GM10248 (cell line): ENCODE results near the gene DDX39A.
A peak's percentile ranks its signal among the peaks of the same experiment; 100 is the strongest.

ENCODE experiments used
- CTCF ChIA-PET: fragments of 300-600 bp; sonication (Branson Sonifier 250); formaldehyde crosslinking; extraction: SDS; loops from one replicate; lab custom pipeline; 2021; ENCODE audit warnings: antibody characterized with exemption; lab: Yijun Ruan, JAX
- POLR2A ChIA-PET: fragments of 350-650 bp; sonication (Branson Sonifier 250); formaldehyde crosslinking; extraction: SDS; loops from one replicate; lab custom pipeline; 2020; ENCODE audit warnings: antibody characterized with exemption; lab: Yijun Ruan, JAX
- DNase-seq: peaks from one replicate; pipeline ENCODE4 v3.0.0; 2012; ENCODE audit errors: extremely low spot score
- TF ChIP-seq, protein P1 (sequence below): IDR thresholded peaks from 2 replicates; pipeline ENCODE4 v1.5.1; 2012; ENCODE audit warnings: mild to moderate bottlenecking, low read depth; ENCODE audit errors: extremely low read depth, missing control alignments, control extremely low read depth

The DDX39A gene

DNA sequence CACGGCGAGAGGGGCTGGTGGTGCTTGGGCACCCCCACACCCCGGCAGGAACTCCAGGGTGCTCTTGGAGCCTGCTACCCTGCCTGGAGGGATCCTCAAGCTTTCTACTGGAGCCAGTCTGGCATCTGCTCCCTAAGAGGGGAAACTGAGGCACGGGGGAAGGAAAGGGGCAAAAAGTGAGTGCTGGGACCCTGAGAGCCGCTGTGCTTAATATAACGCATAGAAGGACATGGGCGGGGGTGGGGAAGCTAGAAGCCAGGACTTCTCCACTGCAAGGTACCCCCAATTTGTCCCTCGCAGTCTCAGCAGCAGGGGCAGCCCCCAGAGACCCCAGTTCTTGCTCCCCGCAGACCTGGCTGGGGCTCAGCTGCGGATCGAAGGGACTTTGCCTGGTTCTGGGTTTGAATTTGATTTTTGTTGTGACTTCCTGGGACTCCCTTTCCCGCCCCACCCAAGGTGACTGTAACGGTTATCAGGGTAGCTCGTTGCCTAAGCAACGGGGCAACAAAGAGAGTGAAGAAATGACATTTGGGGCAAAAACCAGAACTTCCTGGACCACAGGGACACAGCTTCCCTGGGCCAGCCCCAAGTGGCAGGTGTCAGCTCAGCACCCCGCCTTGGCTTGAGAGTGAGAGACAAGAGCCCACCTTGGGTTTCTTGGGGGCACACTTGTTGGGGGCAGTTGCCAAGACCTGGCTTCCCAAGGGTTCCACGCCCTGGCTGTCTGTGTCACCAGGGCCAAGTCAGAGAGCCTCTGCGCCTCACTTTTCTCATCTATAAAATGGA, 37.3 kb downstream of the DDX39A start:
- CTCF ChIA-PET = interaction anchor here (1.0 to 4.4 kb wide), 9 partner anchors 11 to 245 kb away, joined by 3 to 13 read pairs (median 6); partner anchors contain the start of gene ASF1B
- no peak for DNase-seq
- TF ChIP-seq, protein P1, sequence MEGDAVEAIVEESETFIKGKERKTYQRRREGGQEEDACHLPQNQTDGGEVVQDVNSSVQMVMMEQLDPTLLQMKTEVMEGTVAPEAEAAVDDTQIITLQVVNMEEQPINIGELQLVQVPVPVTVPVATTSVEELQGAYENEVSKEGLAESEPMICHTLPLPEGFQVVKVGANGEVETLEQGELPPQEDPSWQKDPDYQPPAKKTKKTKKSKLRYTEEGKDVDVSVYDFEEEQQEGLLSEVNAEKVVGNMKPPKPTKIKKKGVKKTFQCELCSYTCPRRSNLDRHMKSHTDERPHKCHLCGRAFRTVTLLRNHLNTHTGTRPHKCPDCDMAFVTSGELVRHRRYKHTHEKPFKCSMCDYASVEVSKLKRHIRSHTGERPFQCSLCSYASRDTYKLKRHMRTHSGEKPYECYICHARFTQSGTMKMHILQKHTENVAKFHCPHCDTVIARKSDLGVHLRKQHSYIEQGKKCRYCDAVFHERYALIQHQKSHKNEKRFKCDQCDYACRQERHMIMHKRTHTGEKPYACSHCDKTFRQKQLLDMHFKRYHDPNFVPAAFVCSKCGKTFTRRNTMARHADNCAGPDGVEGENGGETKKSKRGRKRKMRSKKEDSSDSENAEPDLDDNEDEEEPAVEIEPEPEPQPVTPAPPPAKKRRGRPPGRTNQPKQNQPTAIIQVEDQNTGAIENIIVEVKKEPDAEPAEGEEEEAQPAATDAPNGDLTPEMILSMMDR = no peak
- POLR2A ChIA-PET = interaction anchor here (0.5 to 3.0 kb wide), 8 partner anchors 11 to 395 kb away, joined by 3 to 9 read pairs (median 4); no protein-coding TSS in a partner anchor

DNA sequence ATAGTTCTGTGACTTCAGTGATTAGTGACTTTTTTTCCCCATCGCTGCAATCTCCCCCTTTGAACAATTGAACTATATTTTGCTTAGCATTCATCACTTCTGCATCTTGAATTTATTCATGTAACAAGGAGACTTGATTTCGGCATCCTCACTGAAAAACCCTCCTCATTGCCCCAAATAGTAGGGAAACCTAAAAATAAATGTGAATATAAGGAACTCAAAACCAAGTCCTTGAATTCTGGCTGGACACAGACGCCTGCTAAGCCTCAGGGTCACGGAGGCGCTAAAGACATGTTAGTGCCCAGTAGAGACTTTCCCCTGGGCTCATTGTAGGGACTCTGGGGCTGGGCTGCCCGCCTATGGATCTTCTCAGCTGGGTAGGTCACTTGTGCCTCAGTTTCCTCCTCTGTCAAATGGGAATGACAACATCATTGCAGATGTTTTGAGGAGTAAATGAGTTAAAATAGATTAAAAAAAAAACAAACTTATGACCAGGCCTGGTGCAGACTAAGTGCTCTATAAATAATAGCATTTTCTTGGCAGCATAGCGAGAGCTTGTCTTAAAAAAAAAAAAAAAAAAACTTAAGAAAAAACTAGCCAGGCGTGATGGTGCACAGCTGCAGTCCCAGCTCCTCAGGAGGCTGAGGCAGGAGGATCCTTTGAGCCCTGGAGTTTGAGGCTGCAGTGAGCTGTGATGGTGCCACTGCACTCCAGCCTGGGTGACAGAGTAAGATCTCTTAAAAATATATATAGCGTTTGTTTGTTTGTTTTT, 39.7 kb downstream of the DDX39A start:
- ChIA-PET POLR2A (interaction anchor here (0.6 to 0.7 kb wide), 3 partner anchors 13 to 615 kb away, joined by 3 to 5 read pairs (median 3); partner anchors contain the start of gene MRI1), CTCF (interaction anchor here (0.9 to 4.4 kb wide), 6 partner anchors 14 to 243 kb away, joined by 3 to 13 read pairs (median 4); partner anchors contain the start of gene ASF1B)
- no peak for DNase-seq
- TF ChIP-seq, protein P1 = no peak

DNA sequence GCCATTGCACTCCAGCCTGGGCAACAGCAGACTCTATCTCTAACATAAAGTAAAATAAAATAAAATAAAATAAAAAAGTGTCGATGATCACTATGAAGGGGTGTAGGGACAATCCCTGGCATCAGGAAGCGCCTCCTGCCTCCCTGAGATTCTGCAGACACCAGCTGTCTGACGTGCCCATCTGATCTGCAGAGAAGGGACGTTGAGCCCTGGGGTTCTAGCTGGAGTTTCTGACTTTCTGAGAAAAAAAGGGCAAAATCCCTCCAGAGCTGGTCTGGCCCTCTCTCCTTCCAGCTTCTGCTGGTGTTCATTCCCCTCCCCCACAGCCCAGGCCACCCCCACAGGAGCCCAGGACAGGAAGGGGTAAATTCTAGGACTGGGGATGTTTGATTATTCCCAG, 40.3 kb downstream of the DDX39A start:
- TF ChIP-seq, protein P1 = no peak
- no peak for DNase-seq
- POLR2A ChIA-PET = no interaction called here
- CTCF ChIA-PET = no interaction called here

DNA sequence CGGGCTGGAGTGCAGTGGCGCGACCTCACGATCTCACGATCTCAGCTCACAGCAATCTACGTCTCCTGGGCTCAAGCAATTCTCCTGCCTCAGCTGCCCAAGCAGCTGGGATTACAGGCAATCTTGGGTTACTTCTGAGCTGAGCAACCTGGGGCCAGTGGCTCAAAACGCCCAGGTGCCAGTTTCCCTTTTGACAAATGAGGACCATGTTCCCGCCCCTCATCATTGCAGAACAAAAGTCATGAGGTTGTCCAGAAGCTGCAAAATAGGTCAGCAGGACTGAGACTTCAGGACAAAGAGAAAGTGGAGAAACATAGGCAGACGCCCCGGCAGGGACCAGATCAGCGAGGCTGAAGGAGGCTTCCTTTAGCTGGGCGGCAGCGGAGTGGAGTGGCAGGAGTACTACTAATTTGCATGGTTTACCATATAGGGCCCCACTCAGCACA, 41.2 kb downstream of the DDX39A start:
- POLR2A ChIA-PET = no interaction called here

DNA sequence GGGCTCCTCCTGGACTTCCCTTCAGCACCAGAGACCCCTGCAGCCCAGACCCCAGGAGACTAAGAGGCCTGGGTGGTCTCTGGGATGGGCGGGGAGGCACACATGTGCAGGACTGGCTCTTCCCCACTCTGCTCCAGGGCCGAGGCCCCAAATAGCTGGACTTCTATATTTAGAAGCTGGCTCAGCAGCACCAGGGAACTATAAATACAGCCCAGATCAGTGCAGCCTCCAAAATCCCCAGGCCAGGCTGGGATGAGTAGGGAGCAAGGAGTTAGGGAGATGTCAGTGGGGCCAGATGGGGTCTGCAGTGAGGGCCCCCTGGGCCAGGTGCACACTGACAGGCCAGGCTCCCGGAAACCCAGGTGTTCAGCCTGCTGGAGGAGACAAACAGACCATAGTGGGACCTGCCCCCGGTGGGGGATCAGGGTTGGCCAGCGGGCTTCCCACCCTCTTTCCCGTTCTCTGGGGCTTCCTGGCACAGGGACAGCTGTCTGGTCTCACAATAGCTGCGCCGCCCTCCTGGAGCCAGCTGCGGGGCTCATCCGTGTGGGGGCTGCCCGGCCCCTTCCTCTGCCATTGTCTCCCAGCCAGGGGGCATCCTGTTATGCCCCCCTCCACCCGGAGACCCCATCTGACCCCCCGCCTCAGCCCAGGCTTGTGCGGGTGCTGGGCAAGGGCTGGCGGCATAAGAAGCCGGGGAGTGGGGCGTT, 43.4 kb downstream of the DDX39A start:
- ChIA-PET POLR2A (interaction anchor here (0.5 to 1.5 kb wide), 3 partner anchors 8 to 529 kb away, joined by 4 to 6 read pairs (median 6); no protein-coding TSS in a partner anchor), CTCF (interaction anchor here (2.5 kb wide), 1 partner anchor 12 kb away, joined by 6 read pairs; no protein-coding TSS in a partner anchor)
- TF ChIP-seq, protein P1 = no peak
- peak; percentile 18 for DNase-seq

More for the DNA sequence above, 41.2 kb downstream of the DDX39A start:
- CTCF ChIA-PET = interaction anchor here (0.6 kb wide), 1 partner anchor 29 kb away, joined by 3 read pairs; no protein-coding TSS in a partner anchor
- TF ChIP-seq, protein P1 = no peak
- no peak for DNase-seq
